Activated naive CD8-positive, alpha-beta T cell treated with anti-CD3 and anti-CD28 coated beads for 36 hours (primary cell): ENCODE results near the gene PLCG2. TPM values are rescaled to one million over a fixed set of nuclear protein-coding genes. Genes with fewer than 3 reads are reported as not detected.
"Not testable (repeated sequence)": the region's sequence is repeated elsewhere in the genome, so short reads cannot be mapped to it uniquely, and the experiment has no call there.

ENCODE experiments used
- DNase-seq: peaks from one replicate; pipeline ENCODE4 v3.0.0; 2021
- H3K27ac Mint-ChIP-seq: one replicate; pipeline ENCODE4 v1.8.0; 2022; ENCODE audit warnings: mild to moderate bottlenecking, moderate library complexity, mixed read lengths
- H3K27me3 Mint-ChIP-seq: one replicate; pipeline ENCODE4 v1.8.0; 2022; ENCODE audit warnings: mild to moderate bottlenecking, mixed read lengths
- H3K36me3 Mint-ChIP-seq: one replicate; pipeline ENCODE4 v1.8.0; 2021; ENCODE audit warnings: mild to moderate bottlenecking, mixed read lengths
- H3K4me1 Mint-ChIP-seq: one replicate; pipeline ENCODE4 v1.8.0; 2021; ENCODE audit warnings: mixed read lengths
- H3K4me3 Mint-ChIP-seq: one replicate; pipeline ENCODE4 v1.8.0; 2022; ENCODE audit warnings: mild to moderate bottlenecking, moderate library complexity, mixed read lengths
- H3K9me3 Mint-ChIP-seq: one replicate; pipeline ENCODE4 v1.8.0; 2022; ENCODE audit warnings: mixed read lengths
- total RNA-seq, 2 experiments: library from RNA; stranded (reverse); gene quantifications; one replicate each; pipeline ENCODE4 v1.2.3, GENCODE V29; 2021

The PLCG2 gene
- total RNA-seq, 2 experiments from 2014 or later: 7.7 to 8.1 TPM

- Mint-ChIP-seq H3K36me3 (no peaks in the 10 kb centered on the region), H3K27me3 (no peaks in the 10 kb centered on the region), H3K9me3 (no peaks in the 10 kb centered on the region), H3K4me1 (peaks cover 27% of the 10 kb centered on the region), H3K27ac (no peak overlapping the region), H3K4me3 (no peak overlapping the region)
- DNase-seq: no peak
Measured at GRCh38 chr16:81795193-81795592, 16.1 kb downstream of the PLCG2 start.

- H3K27me3 Mint-ChIP-seq: no peaks in the 10 kb centered on the region
- peaks cover 27% of the 10 kb centered on the region for H3K4me1 Mint-ChIP-seq
- H3K27ac Mint-ChIP-seq: no peak overlapping the region
- no peak for DNase-seq
- H3K36me3 Mint-ChIP-seq: no peaks in the 10 kb centered on the region
- no peak overlapping the region for H3K4me3 Mint-ChIP-seq
- no peaks in the 10 kb centered on the region for H3K9me3 Mint-ChIP-seq
Measured at GRCh38 chr16:81796035-81796434, 16.9 kb downstream of the PLCG2 start.

GRCh38 chr16:81796583-81797346 lies 17.7 kb downstream of the PLCG2 start:
- Mint-ChIP-seq H3K27me3 (no peaks in the 10 kb centered on the region), H3K36me3 (no peaks in the 10 kb centered on the region), H3K9me3 (no peaks in the 10 kb centered on the region), H3K4me1 (peaks cover 27% of the 10 kb centered on the region), H3K4me3 (no peak overlapping the region), H3K27ac (peak overlapping the region; percentile 2)
- no peak for DNase-seq

- Mint-ChIP-seq H3K4me3 (no peak overlapping the region), H3K9me3 (no peaks in the 10 kb centered on the region), H3K4me1 (peaks cover 27% of the 10 kb centered on the region), H3K36me3 (no peaks in the 10 kb centered on the region), H3K27me3 (no peaks in the 10 kb centered on the region), H3K27ac (peak overlapping the region; percentile 82)
- no peak for DNase-seq
Measured at GRCh38 chr16:81797443-81797842, 18.4 kb downstream of the PLCG2 start.

- peaks cover 27% of the 10 kb centered on the region for H3K4me1 Mint-ChIP-seq
- H3K36me3 Mint-ChIP-seq: no peaks in the 10 kb centered on the region
- no peaks in the 10 kb centered on the region for H3K27me3 Mint-ChIP-seq
- H3K4me3 Mint-ChIP-seq: peak overlapping the region; percentile 43
- peak; percentile 50 for DNase-seq
- H3K9me3 Mint-ChIP-seq: no peaks in the 10 kb centered on the region
- peak overlapping the region; percentile 82 for H3K27ac Mint-ChIP-seq
Measured at GRCh38 chr16:81798311-81799137, 19.4 kb downstream of the PLCG2 start.

- Mint-ChIP-seq H3K27ac (peak overlapping the region; percentile 82), H3K36me3 (no peaks in the 10 kb centered on the region), H3K4me1 (peaks cover 29% of the 10 kb centered on the region), H3K27me3 (no peaks in the 10 kb centered on the region), H3K4me3 (peak overlapping the region; percentile 43), H3K9me3 (no peaks in the 10 kb centered on the region)
- DNase-seq: no peak
Measured at GRCh38 chr16:81799138-81799504, 20.0 kb downstream of the PLCG2 start.

- DNase-seq, H3K9me3 Mint-ChIP-seq, H3K4me3 Mint-ChIP-seq, H3K27me3 Mint-ChIP-seq, H3K36me3 Mint-ChIP-seq, H3K27ac Mint-ChIP-seq: not testable (repeated sequence)
- peaks cover 27% of the 10 kb centered on the region for H3K4me1 Mint-ChIP-seq
Measured at GRCh38 chr16:81801724-81802123, 22.6 kb downstream of the PLCG2 start.

- DNase-seq: no peak
- peaks cover 12% of the 10 kb centered on the region for H3K4me1 Mint-ChIP-seq
- H3K9me3 Mint-ChIP-seq: no peaks in the 10 kb centered on the region
- H3K4me3 Mint-ChIP-seq: no peak overlapping the region
- H3K27me3 Mint-ChIP-seq: no peaks in the 10 kb centered on the region
- no peak overlapping the region for H3K27ac Mint-ChIP-seq
- H3K36me3 Mint-ChIP-seq: no peaks in the 10 kb centered on the region
Measured at GRCh38 chr16:81803332-81803731, 24.2 kb downstream of the PLCG2 start.

- H3K9me3 Mint-ChIP-seq: no peaks in the 10 kb centered on the region
- peaks cover 8% of the 10 kb centered on the region for H3K4me1 Mint-ChIP-seq
- H3K36me3 Mint-ChIP-seq: no peaks in the 10 kb centered on the region
- H3K27ac Mint-ChIP-seq: no peak overlapping the region
- H3K27me3 Mint-ChIP-seq: no peaks in the 10 kb centered on the region
- H3K4me3 Mint-ChIP-seq: no peak overlapping the region
- no peak for DNase-seq
Measured at GRCh38 chr16:81804134-81804610, 25.1 kb downstream of the PLCG2 start.

GRCh38 chr16:81806696-81807095 lies 27.6 kb downstream of the PLCG2 start:
- Mint-ChIP-seq H3K27me3 (no peaks in the 10 kb centered on the region), H3K36me3 (no peaks in the 10 kb centered on the region), H3K27ac (no peak overlapping the region), H3K9me3 (no peaks in the 10 kb centered on the region), H3K4me1 (peaks cover 12% of the 10 kb centered on the region), H3K4me3 (no peak overlapping the region)
- no peak for DNase-seq

- Mint-ChIP-seq H3K4me3 (no peak overlapping the region), H3K4me1 (peaks cover 12% of the 10 kb centered on the region), H3K9me3 (no peaks in the 10 kb centered on the region), H3K27me3 (no peaks in the 10 kb centered on the region), H3K36me3 (no peaks in the 10 kb centered on the region), H3K27ac (no peak overlapping the region)
- DNase-seq: no peak
Measured at GRCh38 chr16:81807767-81808358, 28.8 kb downstream of the PLCG2 start.

- Mint-ChIP-seq H3K4me3 (no peak overlapping the region), H3K36me3 (no peaks in the 10 kb centered on the region), H3K27me3 (peaks cover 4% of the 10 kb centered on the region), H3K9me3 (no peaks in the 10 kb centered on the region), H3K4me1 (peaks cover 11% of the 10 kb centered on the region), H3K27ac (peak overlapping the region; percentile 16)
- peak; percentile 38 for DNase-seq
Measured at GRCh38 chr16:81808933-81809480, 29.9 kb downstream of the PLCG2 start.

- H3K4me3 Mint-ChIP-seq: no peak overlapping the region
- peaks cover 5% of the 10 kb centered on the region for H3K27me3 Mint-ChIP-seq
- no peaks in the 10 kb centered on the region for H3K36me3 Mint-ChIP-seq
- peaks cover 7% of the 10 kb centered on the region for H3K4me1 Mint-ChIP-seq
- peak overlapping the region; percentile 13 for H3K27ac Mint-ChIP-seq
- H3K9me3 Mint-ChIP-seq: no peaks in the 10 kb centered on the region
- no peak for DNase-seq
Measured at GRCh38 chr16:81809567-81809966, 30.5 kb downstream of the PLCG2 start.

GRCh38 chr16:81810361-81810760 lies 31.3 kb downstream of the PLCG2 start:
- Mint-ChIP-seq H3K4me3 (no peak overlapping the region), H3K4me1 (peaks cover 7% of the 10 kb centered on the region), H3K36me3 (no peaks in the 10 kb centered on the region), H3K27ac (no peak overlapping the region), H3K9me3 (no peaks in the 10 kb centered on the region), H3K27me3 (peaks cover 5% of the 10 kb centered on the region)
- no peak for DNase-seq
